Right atrium auricular region (tissue), 2 donors: ENCODE results near the gene MYOCD. TPM values are rescaled to one million over a fixed set of nuclear protein-coding genes. Genes with fewer than 3 reads are reported as not detected.
"Not testable (repeated sequence)": the region's sequence is repeated elsewhere in the genome, so short reads cannot be mapped to it uniquely, and the experiment has no call there.

Experiments used
- DNase-seq: peaks from one replicate; pipeline ENCODE4 v3.0.0-alpha.2; 2019; ENCODE audit warnings: low spot score
- H3K27ac ChIP-seq, 2 donors: fragments of 200-600 bp; sonication (generic); 1 replicate in 1 of 2; 2 replicates in 1 of 2; pipeline ENCODE4 v1.5.1; 2016 to 2019
- H3K27me3 ChIP-seq, 2 donors: fragments of 200-600 bp; sonication (generic); one replicate each; pipeline versions ENCODE4 v1.5.1 to v1.6.0; 2017 to 2019
- H3K36me3 ChIP-seq: fragments of 200-600 bp; sonication (generic); one replicate; pipeline ENCODE4 v1.5.1; 2016
- H3K4me1 ChIP-seq, 2 donors: fragments of 200-600 bp; sonication (generic); one replicate each; pipeline versions ENCODE4 v1.5.1 to v1.6.0; 2017 to 2019
- H3K4me3 ChIP-seq, 2 donors: fragments of 200-600 bp; sonication (generic); 1 replicate in 1 of 2; 2 replicates in 1 of 2; pipeline ENCODE4 v1.5.1; 2017 to 2019; ENCODE audit warnings: mild to moderate bottlenecking in 1 of 2, moderate library complexity in 1 of 2
- H3K9me3 ChIP-seq, 2 donors: fragments of 200-600 bp; sonication (generic); one replicate each; pipeline ENCODE4 v1.5.1; 2019
- CTCF ChIP-seq, 2 donors: fragments of 200-600 bp; sonication (generic); IDR thresholded peaks; one replicate each; pipeline ENCODE4 v1.5.1; 2019; ENCODE audit warnings: antibody characterized with exemption in 2 of 2
- total RNA-seq, 2 donors: library from RNA; depleted of rRNA; stranded (reverse); fragments of >200 nt; gene quantifications; one replicate each; pipeline ENCODE4 v1.1.0, GENCODE V29; 2016

MYOCD gene
- total RNA-seq, 2 donors from 2014 or later: 50.6 to 65.1 TPM

GRCh38 chr17:12627177-12627629 lies 38.5 kb upstream of the MYOCD start:
- Histone ChIP-seq H3K27ac (peak overlapping the region; percentile 36 to 57), H3K9me3 (no peaks in the 10 kb centered on the region), H3K36me3 (no peaks in the 10 kb centered on the region), H3K4me3 (no peak overlapping the region), H3K27me3 (no peaks in the 10 kb centered on the region), H3K4me1 (peaks cover 0 to 3% of the 10 kb centered on the region in 2 donors)
- no peak for DNase-seq
- TF ChIP-seq CTCF (IDR thresholded peaks at IDR 0.05): no peak

DNA sequence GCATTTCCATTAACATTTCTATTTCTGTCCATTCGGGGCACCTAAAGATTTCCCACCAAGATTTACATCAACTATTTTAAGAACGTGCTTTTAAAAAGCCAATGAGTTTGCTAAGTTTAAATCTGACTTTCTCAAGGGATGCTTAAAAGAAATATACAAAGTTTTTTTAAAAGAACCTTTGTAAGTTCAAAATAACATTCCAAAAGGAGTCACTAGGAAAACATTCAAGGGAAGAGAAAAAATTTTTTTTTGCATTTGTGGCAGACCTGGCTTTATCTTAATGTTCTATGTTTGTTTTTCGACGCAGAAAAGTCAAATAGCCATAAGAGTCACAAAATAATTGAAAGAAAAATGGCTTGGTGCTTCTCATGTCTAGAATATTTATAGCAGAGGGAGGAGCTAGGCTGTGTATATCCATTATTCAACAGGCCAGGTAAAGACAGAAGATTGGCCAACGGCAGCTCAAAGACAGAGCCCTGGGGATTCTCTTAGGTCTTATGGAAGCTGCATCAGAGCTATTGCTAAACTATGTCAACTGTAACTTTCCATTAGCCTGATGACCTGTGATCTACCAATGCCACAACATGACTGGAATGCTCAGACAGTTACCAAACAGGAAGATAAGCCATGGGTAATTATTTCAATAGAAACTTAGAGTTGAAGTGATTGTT lies 37.8 kb upstream of the MYOCD start:
- DNase-seq: no peak
- Histone ChIP-seq H3K27me3 (no peaks in the 10 kb centered on the region), H3K36me3 (no peaks in the 10 kb centered on the region), H3K27ac (peak overlapping the region; percentile 36 to 57), H3K9me3 (no peaks in the 10 kb centered on the region), H3K4me3 (no peak overlapping the region), H3K4me1 (no peaks in the 10 kb centered on the region)
- TF ChIP-seq CTCF (IDR thresholded peaks at IDR 0.05): no peak

DNA sequence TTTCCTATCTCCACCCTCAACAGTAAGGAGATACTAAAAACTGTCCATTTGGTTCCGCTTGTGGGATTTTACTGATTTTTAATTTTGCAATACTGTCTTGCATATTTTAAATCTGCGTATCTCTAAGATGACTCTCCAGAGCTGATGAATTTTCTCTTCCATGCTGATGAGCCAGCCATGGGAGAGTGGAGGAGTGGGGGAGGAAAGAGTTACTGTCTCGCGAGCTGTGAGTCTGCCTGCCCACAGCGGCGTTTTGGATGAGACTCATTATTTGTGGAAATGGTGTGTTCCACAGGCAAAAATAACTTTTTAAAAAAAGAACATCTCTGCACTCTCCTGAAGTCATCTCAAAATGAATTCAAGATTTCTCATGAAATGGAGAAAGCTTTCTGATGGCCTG lies 34.6 kb upstream of the MYOCD start:
- Histone ChIP-seq H3K27me3 (no peaks in the 10 kb centered on the region), H3K4me3 (no peak overlapping the region), H3K4me1 (no peaks in the 10 kb centered on the region), H3K36me3 (no peaks in the 10 kb centered on the region), H3K27ac (peak overlapping the region in 1 of 2 donors; percentile 35), H3K9me3 (no peaks in the 10 kb centered on the region)
- no peak for DNase-seq
- TF ChIP-seq CTCF (IDR thresholded peaks at IDR 0.05): no peak

DNA sequence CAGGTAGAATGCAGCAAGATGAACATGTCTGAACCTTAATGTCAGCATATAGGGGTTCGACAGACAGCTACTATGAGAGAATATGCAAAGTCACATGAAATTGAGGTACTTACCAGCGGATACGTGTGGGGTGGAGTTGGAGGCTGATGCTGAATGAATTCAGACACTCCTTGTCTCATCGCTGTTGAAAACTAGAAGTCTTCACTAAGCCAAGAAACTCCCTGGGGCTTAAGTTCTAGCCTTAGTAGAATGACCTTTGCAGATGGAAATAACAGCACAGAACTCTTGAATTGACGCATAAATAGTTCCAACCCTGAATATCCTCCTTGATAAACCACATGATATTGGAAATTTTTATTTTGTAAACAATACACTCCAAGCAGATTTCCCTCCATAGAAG lies 32.9 kb upstream of the MYOCD start:
- Histone ChIP-seq H3K27me3 (no peaks in the 10 kb centered on the region), H3K4me3 (no peak overlapping the region), H3K36me3 (no peaks in the 10 kb centered on the region), H3K4me1 (peaks cover 0 to under 1% of the 10 kb centered on the region in 2 donors), H3K27ac (peak overlapping the region; percentile 35 to 57), H3K9me3 (no peaks in the 10 kb centered on the region)
- no peak for DNase-seq
- no peak for TF ChIP-seq CTCF (IDR thresholded peaks at IDR 0.05)

GRCh38 chr17:12634789-12635414 lies 30.8 kb upstream of the MYOCD start:
- Histone ChIP-seq H3K9me3 (no peaks in the 10 kb centered on the region), H3K36me3 (no peaks in the 10 kb centered on the region), H3K27ac (peak overlapping the region in 1 of 2 donors; percentile 6), H3K27me3 (no peaks in the 10 kb centered on the region), H3K4me3 (no peak overlapping the region), H3K4me1 (peaks cover 0 to 5% of the 10 kb centered on the region in 2 donors)
- TF ChIP-seq CTCF (IDR thresholded peaks at IDR 0.05): no peak
- DNase-seq: no peak

GRCh38 chr17:12635996-12636395 lies 29.7 kb upstream of the MYOCD start:
- not testable (repeated sequence) for H3K9me3 ChIP-seq, H3K36me3 ChIP-seq, H3K4me1 ChIP-seq, H3K27me3 ChIP-seq, H3K4me3 ChIP-seq, DNase-seq, H3K27ac ChIP-seq
